ENCODE results near the gene DUSP18.

The DUSP18 gene

GRCh38 chr22:30652852-30653251 is 14.8 kb downstream of the DUSP18 start:
- 0 out of 2 replicates have a peak, but pooled peaks cover 1% of the 10 kb centered on the region for H3K27me3 ChIP-seq (ENCODE audit: insufficient read depth, low read length)
- H3K36me3 ChIP-seq (ENCODE audit: insufficient read depth, low read length), result no peaks in the 10 kb centered on the region
- H3K27ac ChIP-seq (ENCODE audit: low read depth, low read length, poor library complexity, severe bottlenecking), result no peak overlapping the region
- H3K79me2 ChIP-seq (ENCODE audit: insufficient read depth, low read length), result no peaks in the 10 kb centered on the region
- no peaks in the 10 kb centered on the region for H3F3A ChIP-seq (ENCODE audit: insufficient read depth, low read length)
- H3K9me2 ChIP-seq (ENCODE audit: low read depth, low read length), result no peaks in the 10 kb centered on the region
- no peak overlapping the region for H3K4me3 ChIP-seq (ENCODE audit: low read depth, low read length, poor library complexity, severe bottlenecking)
- H3K9me3 ChIP-seq (ENCODE audit: low read length), result no peaks in the 10 kb centered on the region
- no peak overlapping the region for H2AFZ ChIP-seq (ENCODE audit: low read length)
- H3K4me2 ChIP-seq (ENCODE audit: low read length), result no peak overlapping the region
- no peak overlapping the region for H3K9ac ChIP-seq (ENCODE audit: low read length)
- TF ChIP-seq EZH2 (IDR thresholded peaks at IDR 0.05; ENCODE audit: borderline replicate concordance, low read length), result no peak
- no peak for TF ChIP-seq CTCF (IDR thresholded peaks at IDR 0.05; ENCODE audit: low read length)
- H3K4me1 ChIP-seq (ENCODE audit: insufficient read depth, low read length, severe bottlenecking), result no peaks in the 10 kb centered on the region
- no peaks in the 10 kb centered on the region for H4K20me1 ChIP-seq (ENCODE audit: insufficient read depth, low read length)

GRCh38 chr22:30650508-30651116 is 17.1 kb downstream of the DUSP18 start:
- Histone ChIP-seq H3F3A (ENCODE audit: insufficient read depth, low read length) (no peaks in the 10 kb centered on the region), H3K9me2 (ENCODE audit: low read depth, low read length) (no peaks in the 10 kb centered on the region), H3K9ac (ENCODE audit: low read length) (no peak overlapping the region), H3K9me3 (ENCODE audit: low read length) (no peaks in the 10 kb centered on the region), H4K20me1 (ENCODE audit: insufficient read depth, low read length) (no peaks in the 10 kb centered on the region), H2AFZ (ENCODE audit: low read length) (no peak overlapping the region), H3K36me3 (ENCODE audit: insufficient read depth, low read length) (no peaks in the 10 kb centered on the region), H3K4me1 (ENCODE audit: insufficient read depth, low read length, severe bottlenecking) (no peaks in the 10 kb centered on the region), H3K27me3 (ENCODE audit: insufficient read depth, low read length) (0 out of 2 replicates have a peak, but pooled peaks cover 3% of the 10 kb centered on the region), H3K4me3 (ENCODE audit: low read depth, low read length, poor library complexity, severe bottlenecking) (no peak overlapping the region), H3K4me2 (ENCODE audit: low read length) (no peak overlapping the region), H3K79me2 (ENCODE audit: insufficient read depth, low read length) (no peaks in the 10 kb centered on the region), H3K27ac (ENCODE audit: low read depth, low read length, poor library complexity, severe bottlenecking) (no peak overlapping the region)
- TF ChIP-seq EZH2 (IDR thresholded peaks at IDR 0.05; ENCODE audit: borderline replicate concordance, low read length), result no peak
- TF ChIP-seq CTCF (IDR thresholded peaks at IDR 0.05; ENCODE audit: low read length), result no peak

GRCh38 chr22:30649430-30650007 is 18.2 kb downstream of the DUSP18 start:
- no peaks in the 10 kb centered on the region for H3K79me2 ChIP-seq (ENCODE audit: insufficient read depth, low read length)
- H3K4me1 ChIP-seq (ENCODE audit: insufficient read depth, low read length, severe bottlenecking), result no peaks in the 10 kb centered on the region
- H3K4me2 ChIP-seq (ENCODE audit: low read length), result no peak overlapping the region
- no peak for TF ChIP-seq EZH2 (IDR thresholded peaks at IDR 0.05; ENCODE audit: borderline replicate concordance, low read length)
- TF ChIP-seq CTCF (IDR thresholded peaks at IDR 0.05; ENCODE audit: low read length), result no peak
- H3K9me3 ChIP-seq (ENCODE audit: low read length), result no peaks in the 10 kb centered on the region
- 0 out of 2 replicates have a peak, but pooled peaks cover 3% of the 10 kb centered on the region for H3K27me3 ChIP-seq (ENCODE audit: insufficient read depth, low read length)
- no peak overlapping the region for H3K27ac ChIP-seq (ENCODE audit: low read depth, low read length, poor library complexity, severe bottlenecking)
- H3F3A ChIP-seq (ENCODE audit: insufficient read depth, low read length), result no peaks in the 10 kb centered on the region
- H3K9me2 ChIP-seq (ENCODE audit: low read depth, low read length), result no peaks in the 10 kb centered on the region
- no peak overlapping the region for H3K4me3 ChIP-seq (ENCODE audit: low read depth, low read length, poor library complexity, severe bottlenecking)
- no peak overlapping the region for H2AFZ ChIP-seq (ENCODE audit: low read length)
- no peaks in the 10 kb centered on the region for H4K20me1 ChIP-seq (ENCODE audit: insufficient read depth, low read length)
- no peaks in the 10 kb centered on the region for H3K36me3 ChIP-seq (ENCODE audit: insufficient read depth, low read length)
- H3K9ac ChIP-seq (ENCODE audit: low read length), result no peak overlapping the region
